IMR-90 (cell line): ENCODE data around the gene MZF1. TPM values are rescaled to one million over a fixed set of nuclear protein-coding genes. Genes with fewer than 3 reads are reported as not detected.

ENCODE experiments used
- ATAC-seq: fragments of 200-7000 bp; cut with Tn5 transposase; 2 replicates; pipeline ENCODE4 v1.9.1; 2020; ENCODE audit warnings: low read depth, mild to moderate bottlenecking, moderate library complexity
- BruUV-seq: library from RNA; stranded (reverse); fragments of 400-500 nt; replicated peaks from 2 replicates; lab custom pipeline; 2021; lab: Mats Ljungman, UMichigan
- CTCF ChIA-PET: fragments of 300-600 bp; formaldehyde crosslinking; extraction: SDS; loops from one replicate; lab custom pipeline; 2021; ENCODE audit warnings: antibody characterized with exemption; lab: Yijun Ruan, JAX
- POLR2A ChIA-PET: fragments of 300-600 bp; sonication (Branson Sonifier 250); formaldehyde crosslinking; loops from one replicate; lab custom pipeline; 2022; ENCODE audit warnings: antibody characterized with exemption; ENCODE audit not compliant: unreplicated experiment; lab: Charles Lee
- DNase-seq: peaks from one replicate; pipeline ENCODE4 v3.0.0; 2013
- H2AFZ ChIP-seq: replicated peaks from 2 replicates; pipeline ENCODE3; 2013; ENCODE audit warnings: low read length, mild to moderate bottlenecking; ENCODE audit not compliant: poor library complexity
- H2AK5ac ChIP-seq: 2 replicates; pipeline ENCODE4 v1.6.1; 2013; ENCODE audit warnings: low read depth, low read length, inconsistent platforms
- H2AK9ac ChIP-seq: replicated peaks from 2 replicates; pipeline ENCODE3; 2013; ENCODE audit warnings: mild to moderate bottlenecking, low read depth, low read length, moderate library complexity; ENCODE audit not compliant: poor library complexity
- H2BK120ac ChIP-seq: 2 replicates; pipeline ENCODE4 v1.6.1; 2013; ENCODE audit warnings: low read depth, low read length, inconsistent platforms
- H2BK15ac ChIP-seq: 3 replicates; pipeline ENCODE4 v1.6.1; 2013; ENCODE audit warnings: low read depth, low read length, inconsistent platforms
- H2BK20ac ChIP-seq: 2 replicates; pipeline ENCODE4 v1.6.1; 2013; ENCODE audit warnings: low read depth, mild to moderate bottlenecking, inconsistent platforms, low read length, moderate library complexity
- H2BK5ac ChIP-seq: 2 replicates; pipeline ENCODE4 v1.6.1; 2013; ENCODE audit warnings: mild to moderate bottlenecking, low read depth, low read length, inconsistent platforms; ENCODE audit not compliant: poor library complexity, severe bottlenecking
- H3K14ac ChIP-seq: replicated peaks from 2 replicates; pipeline ENCODE4 v1.6.1; 2013; ENCODE audit warnings: low read depth, low read length, inconsistent platforms
- H3K18ac ChIP-seq: 2 replicates; pipeline ENCODE4 v1.6.1; 2013; ENCODE audit warnings: low read depth, low read length, control low read depth
- H3K23ac ChIP-seq: 2 replicates; pipeline ENCODE4 v1.6.1; 2013; ENCODE audit warnings: low read depth, low read length, inconsistent platforms
- H3K27ac ChIP-seq: 2 replicates; pipeline ENCODE4 v1.5.1; 2013; ENCODE audit warnings: mild to moderate bottlenecking, control low read depth, low read length; ENCODE audit not compliant: insufficient read depth
- H3K27me3 ChIP-seq: 2 replicates; pipeline ENCODE4 v1.6.1; 2013; ENCODE audit warnings: low read length; ENCODE audit not compliant: control insufficient read depth, insufficient read depth
- H3K36me3 ChIP-seq: 2 replicates; pipeline ENCODE4 v1.6.1; 2013; ENCODE audit warnings: low read length, mixed read lengths; ENCODE audit not compliant: control insufficient read depth, insufficient read depth
- H3K4ac ChIP-seq: 2 replicates; pipeline ENCODE4 v1.6.1; 2013; ENCODE audit warnings: low read depth, low read length, inconsistent platforms
- H3K4me1 ChIP-seq: 2 replicates; pipeline ENCODE4 v1.6.1; 2013; ENCODE audit warnings: low read length, mixed read lengths; ENCODE audit not compliant: control insufficient read depth, insufficient read depth
- H3K4me2 ChIP-seq: 2 replicates; pipeline ENCODE4 v1.6.1; 2013; ENCODE audit warnings: low read depth, mild to moderate bottlenecking, control low read depth, low read length, moderate library complexity
- H3K4me3 ChIP-seq: 2 replicates; pipeline ENCODE4 v1.5.1; 2013; ENCODE audit warnings: low read depth, mild to moderate bottlenecking, control low read depth, low read length, moderate library complexity; ENCODE audit not compliant: insufficient read depth
- H3K56ac ChIP-seq: 2 replicates; pipeline ENCODE4 v1.6.1; 2013; ENCODE audit warnings: low read length, inconsistent platforms; ENCODE audit not compliant: insufficient read depth; ENCODE audit errors: extremely low read depth
- H3K79me1 ChIP-seq, 2 experiments: 2 replicates each; pipeline ENCODE4 v1.6.1; 2013; ENCODE audit warnings: low read length in 2 of 2, inconsistent platforms in 1 of 2, low read depth in 1 of 2
- H3K9ac ChIP-seq: 2 replicates; pipeline ENCODE4 v1.6.1; 2013; ENCODE audit warnings: low read depth, low read length, control low read depth
- H3K9me1 ChIP-seq: 2 replicates; pipeline ENCODE4 v1.6.1; 2013; ENCODE audit warnings: low read length, inconsistent platforms; ENCODE audit not compliant: insufficient read depth
- H3K9me3 ChIP-seq: 2 replicates; pipeline ENCODE4 v1.6.1; 2013; ENCODE audit warnings: low read length; ENCODE audit not compliant: control insufficient read depth, insufficient read depth
- H4K20me1 ChIP-seq: 2 replicates; pipeline ENCODE4 v1.6.1; 2013; ENCODE audit warnings: low read length, inconsistent platforms; ENCODE audit not compliant: insufficient read depth
- H4K5ac ChIP-seq: 2 replicates; pipeline ENCODE4 v1.6.1; 2013; ENCODE audit warnings: mild to moderate bottlenecking, low read depth, low read length, control low read depth
- H4K8ac ChIP-seq, 2 experiments: 2 replicates each; pipeline ENCODE4 v1.6.1; 2013; ENCODE audit warnings: low read depth in 2 of 2, low read length in 2 of 2, control low read depth in 1 of 2, inconsistent platforms in 1 of 2
- H4K91ac ChIP-seq: 2 replicates; pipeline ENCODE4 v1.6.1; 2013; ENCODE audit warnings: low read depth, low read length, inconsistent platforms; ENCODE audit not compliant: insufficient read depth
- BHLHE40 ChIP-seq: fragments of 150-350 bp; IDR thresholded peaks from 2 replicates; pipeline ENCODE4 v1.6.1; 2016; ENCODE audit warnings: mild to moderate bottlenecking, low read depth, low read length
- CEBPB ChIP-seq: IDR thresholded peaks from 2 replicates; pipeline ENCODE4 v1.6.1; 2012; ENCODE audit warnings: low read depth, low read length, improper control_type of control experiment
- CHD1 ChIP-seq: IDR thresholded peaks from 2 replicates; pipeline ENCODE4 v1.6.1; 2012; ENCODE audit warnings: low read depth, low read length, improper control_type of control experiment
- CTCF ChIP-seq: conservative IDR thresholded peaks from 2 replicates; pipeline ENCODE4 v1.5.1; 2012; ENCODE audit warnings: mild to moderate bottlenecking, low read depth, low read length, improper control_type of control experiment
- FOS ChIP-seq: fragments of 150-350 bp; IDR thresholded peaks from 2 replicates; pipeline ENCODE4 v1.6.1; 2016; ENCODE audit warnings: low read depth, low read length
- MAFK ChIP-seq: IDR thresholded peaks from 2 replicates; pipeline ENCODE4 v1.6.1; 2012; ENCODE audit warnings: low read depth, low read length, improper control_type of control experiment
- MAZ ChIP-seq: IDR thresholded peaks from 2 replicates; pipeline ENCODE4 v1.6.1; 2012; ENCODE audit warnings: low read depth, mild to moderate bottlenecking, low read length, improper control_type of control experiment, moderate library complexity, borderline replicate concordance
- MXI1 ChIP-seq: IDR thresholded peaks from 2 replicates; pipeline ENCODE4 v1.6.1; 2012; ENCODE audit warnings: low read depth, mild to moderate bottlenecking, low read length, moderate library complexity, borderline replicate concordance
- NFE2L2 ChIP-seq: fragments of 150-350 bp; IDR thresholded peaks from 2 replicates; pipeline ENCODE4 v1.6.1; 2016; ENCODE audit warnings: low read depth, mild to moderate bottlenecking, low read length
- POLR2A ChIP-seq: IDR thresholded peaks from 2 replicates; pipeline ENCODE4 v1.6.1; 2012; ENCODE audit warnings: mild to moderate bottlenecking, low read depth, low read length
- RAD21 ChIP-seq: IDR thresholded peaks from 2 replicates; pipeline ENCODE4 v1.6.1; 2012; ENCODE audit warnings: low read length, improper control_type of control experiment
- RCOR1 ChIP-seq: IDR thresholded peaks from 2 replicates; pipeline ENCODE4 v1.6.1; 2012; ENCODE audit warnings: mild to moderate bottlenecking, low read length, improper control_type of control experiment; ENCODE audit not compliant: insufficient replicate concordance
- RFX5 ChIP-seq: IDR thresholded peaks from 2 replicates; pipeline ENCODE4 v1.8.0; 2012; ENCODE audit warnings: low read depth, mild to moderate bottlenecking, low read length, moderate library complexity
- SMC3 ChIP-seq: fragments of 150-350 bp; IDR thresholded peaks from 2 replicates; pipeline ENCODE4 v1.6.1; 2016; ENCODE audit warnings: low read depth, mild to moderate bottlenecking, antibody characterized with exemption, low read length, moderate library complexity
- WGBS, 2 experiments: methylation state at CpG; one replicate each; pipeline versions ENCODE4 v1.1.5 to v1.1.7; 2013; ENCODE audit warnings: missing lambda C conversion rate in 2 of 2; ENCODE audit not compliant: insufficient read length in 1 of 2; ENCODE audit errors: extremely low coverage in 2 of 2; 5-methylcytosine and 5-hydroxymethylcytosine counted together
- dilution Hi-C: fragments of 300-500 bp; cut with HindIII; formaldehyde crosslinking; loops from one replicate; pipeline ENCODE4 v1.14.3; 2018; ENCODE audit warnings: low sequenced_read_pairs; ENCODE audit not compliant: unreplicated experiment
- in situ Hi-C: fragments of 300-500 bp; cut with MboI; formaldehyde crosslinking; loops from 3 replicates; pipeline ENCODE4 v1.14.3; 2019; ENCODE audit warnings: low sequenced_read_pairs, inconsistent platforms, mixed read lengths
- intact Hi-C: fragments of 100-400 bp; cut with micrococcal nuclease; formaldehyde crosslinking; loops from 2 replicates; pipeline ENCODE4 v1.10.0; 2022
- polyA plus RNA-seq, 3 experiments: library from polyadenylated mRNA; depleted of rRNA; stranded (reverse); fragments of >200 nt; gene quantifications; 2 replicates each; pipeline ENCODE4 v1.2.3, GENCODE V29; 2012; ENCODE audit warnings: low replicate concordance in 1 of 3
- total RNA-seq: library from RNA; depleted of rRNA; stranded (reverse); fragments of >200 nt; gene quantifications from 2 replicates; pipeline ENCODE4 v1.2.3, GENCODE V29; 2012
- TF ChIP-seq, protein P1 (sequence below): fragments of 150-350 bp; IDR thresholded peaks from 2 replicates; pipeline ENCODE4 v1.6.1; 2017; ENCODE audit warnings: mild to moderate bottlenecking, antibody characterized with exemption, low read length, low read depth
- TF ChIP-seq, protein P2 (sequence below): fragments of 150-350 bp; IDR thresholded peaks from 2 replicates; pipeline ENCODE4 v1.6.1; 2016; ENCODE audit warnings: low read depth, mild to moderate bottlenecking, low read length, moderate library complexity, borderline replicate concordance

Gene MZF1
- total and polyA plus RNA-seq, 2 of the 4 experiments (the other 2 are of a cell fraction) = 3.4 to 15.0 TPM

- POLR2A ChIA-PET = no interaction called here
- CTCF ChIA-PET = no interaction called here
- 100% methylated on average over 1 of the region's 2 CpGs; no CpG with 5 or more reads in 1 of the 2 experiments for WGBS, 2 experiments
- Histone ChIP-seq H3K27ac (no peak overlapping the region), H3K79me1 (peaks cover 23 to 76% of the 10 kb centered on the region in 2 experiments), H3K9me1 (peaks cover 16% of the 10 kb centered on the region), H3K23ac (no peak overlapping the region), H2BK5ac (no peak overlapping the region), H3K56ac (no peak overlapping the region), H4K20me1 (peaks cover 46% of the 10 kb centered on the region), H2BK120ac (no peak overlapping the region), H2AFZ (no peak overlapping the region), H4K91ac (no peak overlapping the region), H2AK9ac (no peak overlapping the region), H3K14ac (no peak overlapping the region), H3K4me1 (peaks cover 17% of the 10 kb centered on the region), H3K36me3 (peaks cover 62% of the 10 kb centered on the region), H4K8ac (no peak overlapping the region), H2BK20ac (no peak overlapping the region), H3K9me3 (no peaks in the 10 kb centered on the region), H3K4me2 (no peak overlapping the region), H2AK5ac (no peak overlapping the region; the same call in 1 of the 2 replicates), H3K4me3 (no peak overlapping the region), H3K27me3 (no peaks in the 10 kb centered on the region), H2BK15ac (no peak overlapping the region), H3K9ac (no peak overlapping the region), H4K5ac (no peak overlapping the region), H3K4ac (no peak overlapping the region), H3K18ac (no peak overlapping the region)
- dilution Hi-C loops (no loop called here), in situ Hi-C loops (no loop called here), intact Hi-C loops (no loop called here)
- DNase-seq (no peak), ATAC-seq (no peak)
- no TSS peak for BruUV-seq
- no peak for TF ChIP-seq MAFK
- TF ChIP-seq MXI1 = no peak
- no peak for TF ChIP-seq BHLHE40
- no peak for TF ChIP-seq POLR2A
- TF ChIP-seq, protein P1, sequence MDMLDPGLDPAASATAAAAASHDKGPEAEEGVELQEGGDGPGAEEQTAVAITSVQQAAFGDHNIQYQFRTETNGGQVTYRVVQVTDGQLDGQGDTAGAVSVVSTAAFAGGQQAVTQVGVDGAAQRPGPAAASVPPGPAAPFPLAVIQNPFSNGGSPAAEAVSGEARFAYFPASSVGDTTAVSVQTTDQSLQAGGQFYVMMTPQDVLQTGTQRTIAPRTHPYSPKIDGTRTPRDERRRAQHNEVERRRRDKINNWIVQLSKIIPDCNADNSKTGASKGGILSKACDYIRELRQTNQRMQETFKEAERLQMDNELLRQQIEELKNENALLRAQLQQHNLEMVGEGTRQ = no peak
- TF ChIP-seq RAD21 = no peak
- no peak for TF ChIP-seq RCOR1
- no peak for TF ChIP-seq RFX5
- TF ChIP-seq SMC3 = no peak
- TF ChIP-seq NFE2L2 = no peak
- no peak for TF ChIP-seq CTCF
- TF ChIP-seq CEBPB = no peak
- TF ChIP-seq, protein P2, sequence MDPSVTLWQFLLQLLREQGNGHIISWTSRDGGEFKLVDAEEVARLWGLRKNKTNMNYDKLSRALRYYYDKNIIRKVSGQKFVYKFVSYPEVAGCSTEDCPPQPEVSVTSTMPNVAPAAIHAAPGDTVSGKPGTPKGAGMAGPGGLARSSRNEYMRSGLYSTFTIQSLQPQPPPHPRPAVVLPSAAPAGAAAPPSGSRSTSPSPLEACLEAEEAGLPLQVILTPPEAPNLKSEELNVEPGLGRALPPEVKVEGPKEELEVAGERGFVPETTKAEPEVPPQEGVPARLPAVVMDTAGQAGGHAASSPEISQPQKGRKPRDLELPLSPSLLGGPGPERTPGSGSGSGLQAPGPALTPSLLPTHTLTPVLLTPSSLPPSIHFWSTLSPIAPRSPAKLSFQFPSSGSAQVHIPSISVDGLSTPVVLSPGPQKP = no peak
- no peak for TF ChIP-seq CHD1
- no peak for TF ChIP-seq FOS
- no peak for TF ChIP-seq MAZ
These were observed 20.5 kb downstream of the MZF1 start for GRCh38 chr19:58552655-58553054.
